Raji (cell line): ENCODE data around the gene MYLK2.

Experiments used
- POLR2A ChIP-seq: IDR thresholded peaks from 2 replicates; pipeline ENCODE4 v1.6.1; 2011; ENCODE audit warnings: low read depth, low read length, control low read depth; ENCODE audit not compliant: insufficient read depth

MYLK2 gene

DNA sequence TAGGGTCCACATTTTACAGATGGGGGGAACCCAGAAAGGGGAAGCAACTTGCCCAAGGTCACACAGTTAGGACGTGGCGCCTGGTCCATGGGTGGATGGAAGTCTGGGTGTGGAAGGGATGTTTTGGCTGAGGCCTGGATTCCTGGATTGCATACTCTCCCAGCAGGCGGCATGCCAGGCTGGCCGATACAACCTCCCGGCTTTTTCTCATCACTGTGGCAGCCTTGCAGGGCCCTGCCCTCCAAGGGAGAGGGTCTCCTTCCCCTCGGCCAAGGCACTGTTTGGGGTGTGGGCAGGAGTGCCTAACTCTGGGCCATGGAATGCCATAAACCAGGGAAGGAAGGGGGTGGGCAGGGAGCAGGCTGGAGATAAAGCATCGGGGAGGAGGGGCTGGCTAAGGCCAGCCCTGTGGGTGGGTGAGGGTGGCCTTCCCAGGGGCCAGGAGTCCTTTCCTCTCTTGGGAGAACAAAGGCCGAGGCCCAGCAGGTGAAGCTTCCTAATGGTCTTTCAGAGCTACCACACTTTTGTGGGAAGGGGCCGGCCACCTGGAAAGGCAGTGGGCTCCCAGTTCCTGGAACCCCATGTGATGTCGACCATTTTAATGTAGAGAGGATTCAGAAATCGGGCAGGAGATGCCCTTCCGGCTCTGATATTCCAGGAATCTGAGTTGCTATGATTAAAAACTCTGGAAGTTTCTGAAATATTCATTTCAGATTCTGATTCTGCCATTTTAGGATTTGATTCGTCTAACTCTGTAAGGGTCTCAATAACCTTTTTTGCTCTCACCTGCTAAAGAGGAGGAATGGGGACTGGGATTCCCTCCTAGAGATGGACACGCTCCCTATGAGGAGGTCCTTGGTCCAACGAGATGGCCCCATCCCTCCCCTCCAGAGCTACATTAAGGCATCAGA lies 22.0 kb downstream of the MYLK2 start:
- TF ChIP-seq POLR2A, result no peak

DNA sequence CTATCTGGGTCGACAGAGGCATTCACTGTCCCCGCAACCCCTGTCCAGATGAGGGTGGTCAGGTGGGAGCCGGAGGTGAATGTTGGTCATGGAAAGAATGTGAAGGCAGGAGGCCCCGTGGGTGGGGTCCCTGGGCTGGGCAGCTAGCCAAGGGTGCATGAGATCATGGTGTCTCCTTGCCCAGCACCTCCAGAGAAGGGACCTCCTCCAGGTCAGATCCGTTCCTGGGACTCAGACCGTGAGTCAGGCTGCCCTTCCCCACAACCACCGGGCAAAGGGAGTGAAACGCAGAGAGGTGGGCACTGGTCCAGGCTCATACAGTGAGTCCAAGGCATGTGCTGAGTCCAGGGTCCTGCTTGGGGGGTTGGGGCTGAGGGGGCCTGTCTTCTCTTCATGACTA lies 22.8 kb downstream of the MYLK2 start:
- no peak for TF ChIP-seq POLR2A

- TF ChIP-seq POLR2A, result no peak
Measured at GRCh38 chr20:31842471-31843157, 23.5 kb downstream of the MYLK2 start.

DNA sequence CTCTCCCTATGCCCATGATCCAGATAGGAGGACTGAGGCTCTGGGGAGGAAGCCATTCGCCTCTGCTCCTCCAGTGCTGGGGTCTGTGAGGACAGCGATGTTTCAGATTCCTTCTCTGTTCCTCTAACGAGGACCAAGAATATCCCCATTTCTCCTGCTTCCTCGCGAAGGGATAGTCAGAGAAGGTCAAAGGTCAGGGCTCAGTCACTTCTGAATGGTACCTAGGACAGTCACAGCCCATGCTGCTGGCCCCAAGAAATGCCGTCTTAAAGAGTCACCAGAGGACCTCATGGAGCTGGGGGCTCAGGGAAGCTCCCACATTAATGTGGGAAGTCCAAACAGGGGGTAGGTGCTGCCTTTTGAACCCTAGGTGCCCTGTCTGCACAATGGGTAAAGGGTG lies 24.1 kb downstream of the MYLK2 start:
- TF ChIP-seq POLR2A, result no peak

GRCh38 chr20:31843881-31844280 lies 24.7 kb downstream of the MYLK2 start:
- no peak for TF ChIP-seq POLR2A

DNA sequence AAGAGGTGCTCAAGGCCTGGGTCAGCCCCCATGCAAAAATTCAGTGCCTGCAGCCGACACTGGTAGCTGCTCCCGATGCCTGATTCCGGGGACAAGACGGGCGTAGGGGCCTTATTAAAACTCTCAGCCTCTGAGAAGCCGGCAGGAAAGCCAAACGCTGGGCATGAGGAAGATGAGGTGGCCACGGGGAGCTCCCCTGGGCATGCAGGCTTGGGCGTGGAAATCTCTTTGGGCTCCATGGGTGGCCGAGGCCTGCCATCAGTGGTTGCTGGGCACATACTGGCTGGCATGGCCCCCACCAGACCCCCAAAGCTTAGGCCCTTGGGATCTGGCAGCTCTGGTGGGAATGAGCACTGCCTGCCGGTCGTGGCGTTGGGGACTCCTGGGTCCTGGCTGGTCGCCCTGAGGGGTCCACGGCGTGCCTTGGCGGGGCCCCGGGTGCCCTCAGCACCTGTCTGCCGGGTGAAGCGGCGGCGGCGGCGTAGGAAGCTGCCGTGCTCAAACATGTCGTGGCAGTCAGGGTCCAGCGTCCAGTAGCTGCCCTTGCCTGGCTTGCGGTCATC lies 25.7 kb downstream of the MYLK2 start:
- TF ChIP-seq POLR2A, result no peak

- TF ChIP-seq POLR2A, result no peak
Measured at GRCh38 chr20:31845300-31845863, 26.2 kb downstream of the MYLK2 start, which contains the start of gene FOXS1. FOXS1 (minus strand) TSS chr20:31845604; CDS start chr20:31845542, 62 bp downstream.

DNA sequence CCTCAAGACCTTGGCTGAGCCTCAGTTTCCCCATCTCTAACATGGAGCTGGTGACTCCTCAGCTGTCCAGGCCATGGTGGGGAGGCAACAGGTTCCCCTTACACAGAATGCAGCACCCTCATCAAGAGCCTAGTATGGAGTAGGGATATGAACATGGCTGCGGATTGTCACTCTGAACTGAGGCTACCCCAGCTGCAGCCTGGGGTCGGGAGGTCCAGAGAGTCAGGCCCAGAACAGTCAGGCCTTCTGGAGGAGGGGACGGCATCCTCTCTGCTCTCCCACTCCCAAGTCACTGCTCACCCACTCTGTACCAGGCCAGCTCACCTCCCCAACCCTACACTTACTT lies 27.6 kb downstream of the MYLK2 start:
- no peak for TF ChIP-seq POLR2A

DNA sequence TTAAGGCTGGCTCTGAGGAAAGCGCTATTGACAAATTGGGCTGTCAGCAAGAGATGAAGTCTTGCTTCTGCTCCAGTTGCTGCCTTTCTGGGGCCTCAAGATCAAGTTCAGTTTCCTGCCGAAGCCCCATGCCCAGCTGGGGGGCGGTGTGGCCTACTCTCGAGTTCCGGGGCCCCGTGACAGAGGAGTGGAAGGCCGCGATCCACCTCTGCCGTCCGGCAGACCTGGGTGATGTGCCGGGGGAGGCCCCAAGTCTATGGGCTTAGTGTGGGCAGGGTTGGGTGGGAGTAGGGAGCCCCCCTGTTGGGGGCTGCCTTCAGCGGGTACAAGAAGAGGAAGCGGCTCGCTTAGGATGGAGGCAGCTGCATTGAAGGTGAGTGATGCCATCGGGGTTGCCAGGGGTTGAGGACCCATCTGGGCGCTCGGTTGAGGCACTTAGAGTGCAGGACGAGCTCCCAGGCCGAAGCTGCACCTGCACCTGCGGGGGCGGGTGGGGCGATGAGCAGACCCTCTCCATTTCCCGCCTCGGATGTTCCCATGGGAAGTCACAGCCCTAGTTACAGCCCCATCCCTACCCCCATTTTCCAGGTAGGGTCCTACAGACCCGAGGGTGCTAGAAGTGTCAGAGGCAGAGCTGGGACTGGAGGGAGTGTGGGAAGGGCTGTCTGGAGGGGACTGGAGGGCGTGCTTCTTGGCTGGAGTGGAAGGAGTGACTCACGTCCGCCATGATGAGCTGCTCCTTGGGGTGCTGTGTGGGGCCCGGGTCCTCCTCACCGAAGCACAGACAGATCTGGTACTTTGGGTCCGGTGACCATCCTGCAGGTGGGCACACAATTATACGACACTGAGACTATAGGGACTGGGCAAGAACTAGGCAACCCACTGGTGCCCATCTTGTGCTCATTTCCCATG lies 29.2 kb downstream of the MYLK2 start:
- TF ChIP-seq POLR2A, result no peak

DNA sequence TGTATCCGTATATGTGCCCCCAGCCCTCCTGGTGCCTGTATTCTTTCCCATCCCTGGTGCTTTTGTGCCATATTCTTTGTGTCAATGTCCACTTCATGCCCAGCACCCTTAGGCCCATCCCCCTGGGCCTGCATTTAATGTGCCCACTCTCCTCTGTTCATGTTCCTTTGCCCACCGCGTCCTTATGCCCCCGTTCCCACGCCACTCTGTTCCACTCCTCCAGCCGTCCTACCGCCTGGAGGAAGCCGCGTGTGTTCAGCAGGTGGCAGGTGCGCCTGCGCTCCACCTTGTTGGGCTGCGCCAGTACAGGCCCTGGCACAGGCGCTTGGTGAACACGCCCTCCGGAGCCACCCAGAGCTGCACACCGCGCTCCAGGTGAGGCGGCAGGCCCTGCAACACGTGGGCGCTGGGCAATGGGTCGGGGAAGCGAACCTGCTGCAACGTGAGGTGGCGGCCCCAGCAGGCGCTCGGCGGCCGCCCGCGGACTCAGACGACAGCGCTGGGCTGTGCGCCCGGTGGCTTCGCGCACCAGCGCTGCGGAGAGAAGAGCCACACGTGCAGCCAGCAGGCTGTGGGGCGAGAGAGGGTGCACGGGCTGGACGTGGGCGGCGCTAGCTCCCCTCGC lies 30.3 kb downstream of the MYLK2 start:
- TF ChIP-seq POLR2A, result no peak

DNA sequence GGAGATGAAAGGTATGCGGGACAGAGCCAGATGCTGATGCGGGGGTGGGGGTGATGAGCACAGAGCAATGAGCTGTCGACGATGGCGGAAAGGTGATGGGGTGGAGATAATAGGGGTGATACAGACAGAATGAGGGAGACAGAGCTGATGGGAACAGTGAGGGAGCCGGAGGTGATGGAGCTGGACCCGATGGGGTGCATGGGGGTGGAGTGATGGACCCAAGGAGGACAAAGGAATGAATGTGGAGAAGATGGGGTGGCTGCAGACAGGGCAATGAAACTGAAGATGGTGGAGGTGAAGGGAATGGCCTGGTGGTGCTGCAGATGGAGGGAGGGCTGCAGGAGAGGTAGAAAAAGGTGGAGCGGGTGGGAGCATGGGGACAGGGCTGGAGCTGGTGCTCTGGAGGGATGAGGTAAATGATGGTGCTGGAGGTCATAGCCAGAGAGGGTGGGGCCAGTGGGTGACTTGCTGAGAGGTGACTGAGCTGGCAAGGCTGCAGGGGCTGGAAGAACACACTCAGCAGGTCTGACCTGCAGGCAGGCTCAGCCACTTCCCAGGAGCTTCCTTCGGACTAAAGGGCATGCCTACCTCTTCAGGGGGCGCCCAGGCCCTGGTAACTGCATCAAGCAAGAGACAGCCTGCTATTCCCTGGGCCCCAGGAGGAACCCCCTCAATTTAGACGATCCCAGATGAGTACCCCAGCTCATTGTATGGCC lies 32.2 kb downstream of the MYLK2 start:
- no peak for TF ChIP-seq POLR2A

- no peak for TF ChIP-seq POLR2A
Measured at GRCh38 chr20:31853481-31853880, 34.3 kb downstream of the MYLK2 start.

- no peak for TF ChIP-seq POLR2A
Measured at GRCh38 chr20:31856516-31856915, 37.4 kb downstream of the MYLK2 start.
